ENCODE data around the gene CRBN. TPM values are rescaled to one million over a fixed set of nuclear protein-coding genes. Genes with fewer than 3 reads are reported as not detected.

The CRBN gene
- total and polyA plus RNA-seq, 9 of the 15 experiments (the other 6 are each of a cell fraction or from before 2014, with no cell fraction given) = 40.8 to 331 (median 57.4) TPM

DNA sequence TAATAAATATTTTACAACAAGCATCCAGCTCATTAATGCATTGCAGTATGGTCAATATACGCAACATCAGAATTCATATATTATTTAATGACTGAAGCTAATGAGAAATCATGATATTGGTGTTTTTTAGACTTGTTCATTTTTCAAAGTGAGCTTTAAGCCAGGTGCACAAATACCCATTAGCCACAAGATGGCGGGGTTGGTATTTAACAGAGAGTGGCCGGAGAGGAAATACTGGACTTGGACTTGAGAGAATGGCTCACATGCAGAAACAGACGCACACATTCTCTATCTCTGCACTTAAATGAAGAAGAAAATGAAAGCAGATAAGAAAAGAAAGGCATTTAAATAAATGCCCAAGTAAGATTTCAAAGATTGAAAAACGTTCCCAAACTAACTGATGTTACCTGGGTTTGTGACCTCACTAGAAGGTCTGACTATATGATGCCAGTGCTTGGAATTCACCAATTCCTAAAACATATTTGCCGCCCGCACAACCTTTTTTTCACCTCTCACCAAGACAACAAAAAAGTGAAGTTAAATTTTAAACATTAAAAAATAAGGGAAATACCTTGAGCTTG, 21.2 kb upstream of the CRBN start (continued):
- no peak for TF ChIP-seq ZBTB11 (CRISPR knock-in tag; IDR thresholded peaks at IDR 0.05)
- TF ChIP-seq STAG1 (CRISPR knock-in tag; IDR thresholded peaks at IDR 0.05; ENCODE audit: borderline replicate concordance) = peak; percentile 28; the same call in 1 of the 2 replicates
- TF ChIP-seq SMC3 (conservative IDR thresholded peaks at IDR 0.05; ENCODE audit: insufficient read depth, low read depth, low read length) = peak; percentile 64
- no peak for TF ChIP-seq ARNT (IDR thresholded peaks at IDR 0.05)
- TF ChIP-seq POLR3G (IDR thresholded peaks at IDR 0.05; ENCODE audit: extremely low read depth, insufficient read length, insufficient replicate concordance) = no peak
- TF ChIP-seq RAD21 (CRISPR knock-in tag; conservative IDR thresholded peaks at IDR 0.05 in 1 of 2, IDR thresholded peaks at IDR 0.05 in 1 of 2) = peak; percentile 93 to 96
- no peak for TF ChIP-seq PTBP1 (IDR thresholded peaks at IDR 0.05; ENCODE audit: low read depth, low read length)
- no peak for TF ChIP-seq ETS2 (tag; IDR thresholded peaks at IDR 0.05; ENCODE audit: borderline replicate concordance, poor library complexity, severe bottlenecking)
- TF ChIP-seq DEAF1 (CRISPR knock-in tag; IDR thresholded peaks at IDR 0.05) = peak; percentile 86
- TF ChIP-seq MAZ (CRISPR knock-in tag; conservative IDR thresholded peaks at IDR 0.05 in 1 of 2, IDR thresholded peaks at IDR 0.05 in 1 of 2) = 0 out of 4 replicates have a peak, but pooled peaks of 1 of the 2 experiments have one; percentile 16
- no peak for TF ChIP-seq ZNF778 (CRISPR knock-in tag; IDR thresholded peaks at IDR 0.05)
- TF ChIP-seq STAT6 (CRISPR knock-in tag; IDR thresholded peaks at IDR 0.05) = no peak
- TF ChIP-seq CTCF (IDR thresholded peaks at IDR 0.05 in 2 of 3, conservative IDR thresholded peaks at IDR 0.05 in 1 of 3; ENCODE audit: insufficient read depth in 2 of 3, low read depth in 1 of 3, low read length in 3 of 3) = peak; percentile 64 to 88 (median 76)
- no peak for TF ChIP-seq GABPA (tag; conservative IDR thresholded peaks at IDR 0.05; ENCODE audit: low read depth)

Measured in K562 (cell line).